ENCODE measurements around the gene KRTAP5-8.
"Not testable (repeated sequence)": the region's sequence is repeated elsewhere in the genome, so short reads cannot be mapped to it uniquely, and the experiment has no call there.

KRTAP5-8 gene

DNA sequence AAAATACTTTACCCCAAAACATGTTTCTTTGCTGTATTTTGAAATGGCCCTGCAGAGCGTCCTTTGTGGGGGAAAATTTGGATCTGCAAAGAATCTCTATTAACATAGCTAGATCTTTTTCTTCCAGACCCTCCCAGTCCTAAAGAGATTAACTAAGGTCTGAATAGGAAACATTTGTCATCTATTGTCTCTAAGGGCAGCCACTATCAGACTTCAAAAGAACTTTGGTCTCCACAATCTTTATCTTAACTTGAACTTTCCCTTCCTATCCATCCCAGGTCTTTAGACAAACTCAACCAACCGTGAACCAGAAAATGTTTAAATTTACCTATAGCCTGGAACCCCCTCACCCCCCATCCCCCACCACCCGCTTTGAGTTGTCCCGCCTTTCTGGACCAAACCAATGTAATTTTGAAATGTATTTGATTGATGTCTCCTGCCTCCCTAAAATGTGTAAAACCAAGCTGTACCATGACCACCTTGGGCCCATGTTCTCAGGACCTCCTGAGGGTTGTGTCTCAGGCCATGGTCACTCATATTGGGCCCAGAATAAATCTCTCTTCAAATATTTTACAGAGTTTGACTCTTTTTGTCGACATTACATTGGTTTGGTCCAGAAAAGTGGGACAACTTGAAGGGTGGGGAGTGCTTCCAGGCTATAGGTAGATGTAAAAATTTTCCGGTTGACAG, 6.8 kb downstream of the KRTAP5-8 start:
- DNase-seq (ENCODE audit: low spot score) = no peak

DNA sequence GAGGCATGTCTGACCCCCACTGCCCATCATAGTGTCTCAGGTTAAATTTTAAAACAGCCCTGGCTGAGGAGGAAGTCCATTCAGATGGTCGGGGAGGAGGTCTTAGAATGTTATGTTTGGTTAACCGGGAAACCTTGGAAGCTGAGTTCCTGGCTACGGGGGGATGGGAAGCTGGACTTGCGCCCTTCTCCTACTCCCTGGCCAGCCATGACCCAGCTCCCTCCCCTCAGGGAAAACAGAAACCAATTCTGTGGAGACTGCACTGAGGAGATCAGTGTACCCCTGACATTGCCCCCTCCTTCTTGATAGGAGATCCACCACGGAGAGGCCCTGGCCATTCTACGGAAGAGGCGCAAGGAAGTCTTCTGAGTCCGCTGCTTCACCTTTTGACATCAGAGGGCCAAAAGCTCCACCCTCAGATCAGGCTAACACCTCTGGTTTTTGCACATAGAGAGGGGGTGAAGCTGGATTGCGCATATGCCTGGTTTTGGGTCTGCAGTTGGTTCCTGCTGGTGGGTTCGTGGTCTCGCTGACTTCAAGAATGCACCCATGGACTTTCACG, 7.7 kb downstream of the KRTAP5-8 start:
- no peak for DNase-seq (ENCODE audit: low spot score)

DNA sequence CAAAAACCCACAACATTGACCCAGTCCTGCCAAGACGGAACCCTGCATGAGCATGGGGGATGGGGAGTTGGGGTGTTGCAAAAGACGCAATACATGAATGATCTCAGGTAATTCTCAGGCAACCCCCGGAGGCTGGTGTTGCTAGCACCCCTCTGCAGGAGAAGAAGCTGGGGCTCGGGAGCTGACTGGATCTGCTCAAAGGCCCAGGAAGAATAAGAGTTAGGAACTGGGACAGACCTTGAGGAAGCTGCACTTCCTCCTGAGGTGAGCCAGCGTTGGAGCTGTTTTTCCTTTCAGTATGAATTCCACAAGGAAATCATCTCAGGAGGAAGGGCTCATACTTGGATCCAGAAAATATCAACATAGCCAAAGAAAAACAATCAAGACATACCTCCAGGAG, 10.3 kb downstream of the KRTAP5-8 start, which contains the start of gene KRTAP5-9:
Gene KRTAP5-9 (plus strand): TSS at position 301 of the 400 bp plus-strand sequence. CDS start 238 bp downstream, outside the sequence.
- no peak for DNase-seq (ENCODE audit: low spot score)

DNA sequence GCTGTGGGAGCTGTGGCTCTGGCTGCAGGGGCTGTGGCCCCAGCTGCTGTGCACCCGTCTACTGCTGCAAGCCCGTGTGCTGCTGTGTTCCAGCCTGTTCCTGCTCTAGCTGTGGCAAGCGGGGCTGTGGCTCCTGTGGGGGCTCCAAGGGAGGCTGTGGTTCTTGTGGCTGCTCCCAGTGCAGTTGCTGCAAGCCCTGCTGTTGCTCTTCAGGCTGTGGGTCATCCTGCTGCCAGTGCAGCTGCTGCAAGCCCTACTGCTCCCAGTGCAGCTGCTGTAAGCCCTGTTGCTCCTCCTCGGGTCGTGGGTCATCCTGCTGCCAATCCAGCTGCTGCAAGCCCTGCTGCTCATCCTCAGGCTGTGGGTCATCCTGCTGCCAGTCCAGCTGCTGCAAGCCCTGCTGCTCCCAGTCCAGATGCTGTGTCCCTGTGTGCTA, 10.9 kb downstream of the KRTAP5-8 start:
- DNase-seq (ENCODE audit: low spot score) = no peak

DNA sequence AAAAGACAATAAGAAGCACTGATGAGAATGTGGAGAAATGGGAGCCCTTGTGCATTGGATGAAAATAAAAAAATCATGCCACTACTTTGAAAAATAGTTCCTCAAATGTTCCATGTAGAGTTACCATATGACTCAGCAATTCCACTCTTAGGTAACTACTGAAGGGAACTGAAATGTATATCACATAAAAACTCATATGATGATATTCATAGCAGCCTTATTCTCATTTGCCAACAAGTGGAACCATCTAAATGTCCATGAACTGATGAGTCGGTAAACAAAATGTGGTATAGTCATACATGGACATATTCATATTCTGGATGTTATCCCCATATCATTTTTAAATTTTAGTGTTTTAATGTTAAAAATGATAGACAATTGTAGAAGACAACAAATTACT, 13.9 kb downstream of the KRTAP5-8 start:
- no peak for DNase-seq (ENCODE audit: low spot score)

DNA sequence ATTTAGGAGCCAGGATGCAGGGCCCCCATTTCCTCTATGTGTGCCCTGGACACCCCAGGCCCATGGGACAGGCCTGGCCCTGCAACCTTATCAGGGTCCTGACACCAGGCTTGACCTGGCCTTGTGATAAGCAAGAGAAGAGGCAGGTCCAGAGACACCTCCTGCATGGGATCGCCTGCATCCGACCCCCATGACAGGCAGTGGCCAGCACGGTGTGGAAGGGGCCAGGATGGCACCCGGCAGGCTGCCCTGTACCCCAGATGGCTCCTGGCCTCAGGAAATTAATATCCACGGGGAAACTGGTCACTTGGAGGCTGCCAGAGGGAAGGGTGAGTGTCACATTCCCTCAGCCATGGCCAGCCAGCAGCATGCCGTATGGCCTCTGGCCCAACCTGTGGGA, 17.2 kb downstream of the KRTAP5-8 start:
- no peak for DNase-seq (ENCODE audit: low spot score)

DNA sequence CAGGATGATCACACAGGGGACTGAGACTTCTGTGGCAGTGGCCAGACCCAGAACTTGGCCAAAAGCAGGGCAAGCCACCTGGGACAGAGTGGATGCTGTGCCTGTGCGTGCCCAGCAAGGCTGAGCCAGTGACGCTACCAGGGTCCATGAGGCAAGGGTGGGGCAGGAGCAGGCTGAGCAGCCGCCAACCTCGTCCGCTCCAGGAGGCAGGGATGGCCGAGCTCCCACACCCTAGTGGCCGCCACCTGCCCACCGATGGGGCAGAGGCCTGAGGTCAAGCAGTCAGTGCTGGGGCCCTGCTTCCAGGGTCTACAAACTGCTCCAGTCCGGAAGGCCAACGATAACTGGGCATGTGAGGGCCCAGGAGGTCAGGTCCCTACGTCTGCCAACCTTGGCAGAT, 17.7 kb downstream of the KRTAP5-8 start:
- DNase-seq (ENCODE audit: low spot score) = no peak

DNA sequence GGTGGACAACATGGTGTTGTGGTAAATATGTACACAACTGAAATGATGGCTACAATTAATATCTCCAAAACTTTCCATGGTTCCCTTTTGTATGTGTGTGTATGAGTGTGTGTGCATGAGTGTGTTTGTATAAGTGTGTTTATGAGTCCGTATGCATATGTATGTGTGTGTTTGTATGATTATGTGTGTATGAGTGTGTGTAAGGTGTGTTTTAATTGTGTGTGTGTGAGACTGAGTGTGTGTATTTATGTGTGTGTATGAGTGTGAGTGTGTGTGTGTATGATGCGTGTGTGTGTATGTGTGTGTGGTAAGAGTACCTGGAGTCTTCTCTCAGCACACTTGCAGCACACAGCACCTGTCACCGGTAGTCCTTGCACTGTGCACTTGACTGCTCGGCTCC, 18.2 kb downstream of the KRTAP5-8 start:
- no peak for DNase-seq (ENCODE audit: low spot score)

DNA sequence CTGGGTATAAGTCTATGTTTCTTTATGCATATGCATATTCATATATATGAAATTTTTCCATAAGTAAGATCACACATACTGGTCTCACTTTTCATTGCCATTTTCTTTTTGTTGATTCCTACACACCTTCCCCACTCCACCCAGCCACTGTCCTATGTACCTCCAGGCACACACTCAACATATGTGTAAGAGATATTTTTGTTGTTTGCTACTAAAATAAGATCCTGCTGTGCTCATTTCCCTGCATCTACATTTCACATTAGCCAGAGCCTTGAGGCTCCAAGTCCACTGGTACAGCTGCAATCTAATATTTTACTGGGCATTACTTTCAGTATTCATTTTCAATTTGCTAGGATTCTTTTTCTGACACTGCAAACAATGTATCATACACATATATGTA, 19.4 kb downstream of the KRTAP5-8 start:
- no peak for DNase-seq (ENCODE audit: low spot score)

DNA sequence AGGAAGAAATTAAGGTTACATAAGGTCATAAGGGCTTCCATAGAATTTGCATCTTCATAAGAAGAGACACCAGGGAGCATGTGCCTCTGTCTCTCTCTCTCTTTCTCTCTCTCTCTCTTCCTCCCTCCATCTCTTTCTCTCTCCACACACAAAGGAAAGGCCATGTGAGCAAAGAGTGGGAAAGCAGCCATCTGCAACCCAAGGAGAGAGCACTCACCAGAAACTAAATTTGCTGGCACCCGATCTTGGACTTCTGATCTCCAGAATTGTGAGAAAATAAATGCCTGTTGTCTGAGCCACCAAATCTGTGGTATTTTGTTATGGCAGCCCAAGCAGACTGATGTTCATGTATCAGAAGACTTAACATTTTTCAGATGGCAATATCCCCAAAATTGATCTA, 21.2 kb downstream of the KRTAP5-8 start:
- DNase-seq (ENCODE audit: low spot score) = no peak

DNA sequence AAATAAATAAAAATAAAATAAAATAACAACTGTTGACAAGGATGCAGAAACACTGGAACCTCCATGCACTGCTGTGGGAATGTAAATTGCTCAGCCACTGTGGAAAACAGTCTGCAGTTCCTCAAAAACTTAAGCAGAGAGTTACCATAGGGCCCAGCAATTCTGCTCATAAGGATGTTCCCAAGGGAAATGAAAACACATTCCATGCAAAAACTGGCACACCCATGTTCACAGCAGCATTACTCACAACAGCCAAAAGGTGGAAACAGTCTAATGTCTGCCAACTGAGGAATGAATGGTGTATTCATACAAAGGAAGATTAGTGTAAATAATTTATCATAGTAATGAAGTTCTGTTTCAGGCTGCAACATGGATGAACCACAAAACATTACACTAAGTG, 24.3 kb downstream of the KRTAP5-8 start:
- no peak for DNase-seq (ENCODE audit: low spot score)

DNA sequence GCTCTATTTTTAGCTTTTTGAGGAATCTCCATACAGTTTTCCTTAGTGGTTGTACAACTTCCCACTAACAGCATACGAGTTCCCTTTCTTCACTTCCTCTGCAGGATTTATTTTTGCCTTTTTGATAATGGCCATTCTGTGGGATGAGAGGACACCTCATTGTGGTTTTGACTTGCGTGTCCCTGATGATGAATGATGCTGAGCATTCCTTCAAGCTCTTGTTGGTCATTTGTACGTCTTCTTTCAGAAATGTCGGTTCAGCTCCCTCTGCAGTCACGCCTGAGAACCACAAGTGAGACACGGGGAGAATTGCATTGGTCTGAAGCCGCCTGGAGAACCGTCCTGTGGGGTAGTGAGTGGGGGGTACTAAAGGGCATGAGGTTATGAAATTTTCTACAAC, 25.6 kb downstream of the KRTAP5-8 start:
- peak; percentile 78 for DNase-seq (ENCODE audit: low spot score)

DNA sequence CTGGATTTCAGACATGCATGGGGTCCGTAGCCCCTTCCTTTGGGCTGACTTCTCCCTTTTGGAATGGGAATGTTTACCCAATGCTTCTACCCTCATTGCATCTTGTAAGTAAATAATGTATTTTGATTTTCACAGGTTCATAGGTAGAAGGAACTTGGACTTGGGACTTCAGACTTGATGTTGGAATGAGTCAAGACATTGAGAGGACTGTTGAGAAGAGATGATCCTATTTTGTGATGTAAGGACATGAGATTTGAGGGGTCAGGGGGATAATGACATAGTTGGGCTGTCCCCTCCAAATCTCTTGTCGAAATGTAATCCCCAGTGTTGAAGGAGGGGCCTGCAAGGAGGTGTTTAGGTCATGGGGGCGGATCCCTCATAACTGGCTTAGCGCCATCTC, 26.6 kb downstream of the KRTAP5-8 start:
- no peak for DNase-seq (ENCODE audit: low spot score)

DNA sequence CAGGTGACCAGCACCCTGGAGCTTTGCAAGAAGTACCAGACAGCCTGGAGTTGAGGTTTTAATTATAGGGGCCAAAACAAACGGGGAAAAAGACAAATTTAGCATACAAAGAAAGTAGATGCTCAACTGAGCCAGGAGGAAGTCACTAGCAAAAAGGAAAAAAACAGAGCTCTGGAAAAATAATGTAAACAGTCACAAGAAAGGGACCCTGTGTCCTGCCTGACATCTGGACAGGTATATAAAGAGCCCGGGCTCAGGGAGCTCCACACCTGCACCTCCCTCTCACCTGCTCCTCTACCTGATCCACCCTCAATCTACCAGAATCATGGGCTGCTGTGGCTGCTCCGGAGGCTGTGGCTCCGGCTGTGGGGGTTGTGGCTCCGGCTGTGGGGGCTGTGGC, 27.4 kb downstream of the KRTAP5-8 start, which contains the start of gene KRTAP5-10:
Gene KRTAP5-10 (plus strand): TSS at position 301 of the 400 bp plus-strand sequence. CDS start 25 bp downstream, at position 326.
- no peak for DNase-seq (ENCODE audit: low spot score)

DNA sequence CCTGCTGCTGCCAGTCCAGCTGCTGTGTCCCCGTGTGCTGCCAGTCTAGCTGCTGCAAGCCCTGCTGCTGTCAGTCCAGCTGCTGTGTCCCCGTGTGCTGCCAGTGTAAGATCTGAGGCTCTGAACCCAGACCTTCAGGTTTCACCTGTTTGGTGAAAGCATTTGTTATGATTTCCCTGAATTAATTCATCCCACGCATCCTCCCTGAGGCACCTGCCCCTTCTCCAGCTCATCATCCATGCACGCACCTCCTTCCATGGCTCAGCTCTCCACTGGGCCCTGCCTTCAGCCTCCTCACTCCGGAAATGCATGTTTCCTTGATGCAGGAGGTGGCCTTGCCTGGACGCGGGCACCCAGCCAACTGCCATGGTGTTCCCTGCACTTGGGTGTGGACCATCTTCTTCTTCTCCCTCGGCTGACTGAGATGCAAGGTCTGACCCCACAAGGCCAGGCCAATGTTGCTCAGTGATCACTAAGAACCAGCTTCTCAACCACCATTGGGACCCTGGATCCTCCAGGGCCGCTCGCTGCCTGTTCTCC, 28.3 kb downstream of the KRTAP5-8 start:
- no peak for DNase-seq (ENCODE audit: low spot score)

DNA sequence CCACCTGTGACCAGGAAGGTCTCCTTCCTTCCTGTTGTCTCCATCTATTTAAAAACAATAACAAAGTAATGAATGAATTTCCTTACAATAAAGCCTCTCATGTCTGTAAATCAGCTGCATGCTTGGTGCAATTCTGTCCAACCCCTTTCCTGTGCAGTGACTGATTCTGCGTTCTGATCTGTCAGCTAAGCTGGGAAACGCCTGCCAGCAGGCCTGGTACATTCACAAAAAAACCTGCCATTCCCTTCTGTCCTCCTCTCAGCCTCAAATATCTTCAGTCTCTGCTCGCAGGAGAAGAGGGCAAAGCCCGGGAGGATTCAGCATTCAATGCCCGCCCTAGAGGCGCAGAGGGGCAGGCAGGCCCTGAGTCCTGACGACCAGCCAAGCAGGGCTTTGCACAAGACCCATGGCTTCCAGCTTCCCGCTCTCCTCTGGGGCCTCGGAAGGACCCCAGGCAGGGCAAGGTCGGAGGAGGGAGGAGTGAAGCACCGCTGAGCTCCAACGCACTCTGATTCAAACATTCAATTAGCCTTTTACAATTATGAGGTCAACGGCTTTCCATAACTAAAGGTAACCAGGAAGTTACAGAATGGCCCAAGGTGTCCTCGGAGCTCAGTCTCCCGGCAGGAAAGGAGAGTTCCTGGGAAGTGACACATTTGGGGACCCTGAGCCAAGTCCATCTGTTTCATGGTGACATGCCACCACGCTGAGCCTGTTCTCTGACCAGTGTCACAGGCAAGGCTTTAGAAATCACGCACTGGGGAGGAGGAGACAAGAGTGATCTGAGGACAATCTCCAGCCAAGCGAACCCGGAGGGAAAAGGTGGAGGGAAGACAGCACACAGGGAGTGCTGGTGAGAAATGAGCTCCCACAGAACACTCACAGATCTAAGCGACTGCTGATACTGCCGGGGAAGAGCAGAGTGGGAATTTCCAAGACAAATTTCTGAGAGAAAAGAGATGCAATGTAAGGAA, 29.1 kb downstream of the KRTAP5-8 start:
- DNase-seq (ENCODE audit: low spot score) = not testable (repeated sequence)

DNA sequence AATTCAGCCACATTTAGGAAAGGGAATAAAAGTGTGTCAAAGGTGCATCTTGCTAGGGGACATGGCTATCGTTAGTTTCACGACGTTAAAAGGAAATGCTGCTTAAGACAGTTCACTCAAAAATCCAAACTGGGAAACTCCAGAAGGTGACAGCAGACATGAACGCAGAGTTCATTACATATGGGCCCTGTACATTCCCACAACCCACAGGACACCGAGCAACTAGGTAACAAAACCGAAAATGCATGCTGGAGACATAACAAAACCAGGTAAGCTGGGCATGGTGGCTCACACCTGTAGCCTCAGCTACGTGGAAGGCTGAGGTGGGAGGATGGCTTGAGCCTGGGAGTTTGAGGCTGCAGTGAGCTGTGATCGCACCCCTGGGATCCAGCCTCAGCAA, 29.8 kb downstream of the KRTAP5-8 start:
- DNase-seq (ENCODE audit: low spot score) = not testable (repeated sequence)

DNA sequence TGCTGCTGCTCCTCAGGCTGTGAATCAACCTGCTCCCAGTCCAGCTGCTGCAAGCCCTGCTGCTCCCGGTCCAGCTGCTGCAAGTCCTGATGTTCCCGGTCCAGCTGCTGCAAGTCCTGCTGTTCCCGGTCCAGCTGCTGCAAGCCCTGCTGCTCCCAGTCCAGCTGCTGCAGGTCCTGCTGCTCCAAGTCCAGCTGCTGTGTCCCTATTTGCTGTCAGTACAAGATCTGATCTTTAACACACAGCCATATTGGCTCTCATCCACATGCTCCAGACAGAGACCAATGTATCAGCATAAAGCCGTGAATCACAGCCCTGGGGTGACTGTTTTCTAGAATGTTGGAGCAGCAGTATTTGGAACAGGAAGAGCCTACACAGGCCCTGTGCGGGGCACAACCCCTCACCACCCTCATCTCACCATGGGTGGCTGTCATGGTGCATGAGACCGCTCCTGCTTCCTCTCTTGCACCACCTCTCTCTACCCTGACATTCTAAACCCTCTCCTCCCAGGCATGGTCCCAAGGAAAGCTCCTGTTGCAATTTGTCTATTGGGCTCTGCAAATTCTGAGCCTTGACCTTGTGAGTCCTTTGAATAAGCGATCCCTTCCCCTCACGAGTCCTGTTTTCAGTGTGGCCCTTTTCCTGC, 31.0 kb downstream of the KRTAP5-8 start:
- DNase-seq (ENCODE audit: low spot score) = no peak

DNA sequence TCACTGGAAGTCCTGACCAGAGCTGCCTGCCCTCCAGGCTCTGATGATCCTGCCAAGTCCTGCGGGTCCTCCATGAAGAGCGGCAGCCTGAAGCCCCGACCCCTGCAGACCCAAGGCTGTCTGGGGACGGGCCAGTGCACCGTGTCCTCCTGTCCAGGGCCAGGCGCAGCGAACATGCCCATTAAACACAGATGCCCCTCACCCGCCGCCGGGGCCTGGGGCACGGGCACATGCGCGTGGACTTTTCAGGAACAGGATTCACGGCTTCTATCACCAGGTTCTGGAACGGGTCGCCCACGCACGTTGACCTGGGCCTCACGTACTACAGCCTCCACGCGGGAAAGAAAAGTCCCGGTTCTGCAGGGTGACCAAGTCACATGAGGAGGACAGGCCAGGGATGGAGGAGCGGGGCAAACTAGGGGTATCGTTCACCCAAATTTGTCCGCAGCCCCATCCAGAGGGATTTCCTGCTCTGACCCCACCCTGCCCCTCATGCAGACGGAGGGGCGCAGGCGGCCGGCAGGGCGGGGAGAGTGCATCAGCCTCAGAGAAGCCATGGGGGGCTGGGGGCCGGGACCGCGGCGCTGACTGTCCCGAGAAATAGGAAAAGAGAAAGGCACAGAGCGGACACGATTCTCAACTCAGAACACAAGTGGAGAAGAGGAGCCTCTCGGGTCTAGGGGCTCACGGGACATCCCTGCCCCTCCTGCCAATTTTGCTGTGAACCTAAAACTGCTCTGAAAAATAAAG, 33.5 kb downstream of the KRTAP5-8 start:
- DNase-seq (ENCODE audit: low spot score) = not testable (repeated sequence)

DNA sequence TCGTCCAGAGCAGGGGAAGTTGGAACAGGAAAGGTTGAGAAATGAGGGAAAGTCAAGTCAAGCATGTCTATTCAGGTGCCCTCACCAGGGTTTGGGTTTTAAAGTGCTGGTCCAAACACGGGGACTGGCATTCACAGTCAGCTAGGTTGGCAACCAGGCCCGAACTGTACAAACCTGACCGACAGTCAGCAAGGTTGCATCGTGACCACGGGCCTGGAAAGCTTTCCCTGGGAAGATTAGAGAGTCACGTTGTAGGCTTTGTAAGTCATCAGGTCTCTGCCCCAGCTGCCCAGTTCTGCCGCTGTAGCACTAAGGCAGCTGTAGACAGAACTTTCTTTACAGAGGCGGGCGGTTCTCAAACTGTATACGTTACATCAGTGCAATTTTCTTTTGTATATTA, 35.0 kb downstream of the KRTAP5-8 start:
- DNase-seq (ENCODE audit: low spot score) = no peak

DNA sequence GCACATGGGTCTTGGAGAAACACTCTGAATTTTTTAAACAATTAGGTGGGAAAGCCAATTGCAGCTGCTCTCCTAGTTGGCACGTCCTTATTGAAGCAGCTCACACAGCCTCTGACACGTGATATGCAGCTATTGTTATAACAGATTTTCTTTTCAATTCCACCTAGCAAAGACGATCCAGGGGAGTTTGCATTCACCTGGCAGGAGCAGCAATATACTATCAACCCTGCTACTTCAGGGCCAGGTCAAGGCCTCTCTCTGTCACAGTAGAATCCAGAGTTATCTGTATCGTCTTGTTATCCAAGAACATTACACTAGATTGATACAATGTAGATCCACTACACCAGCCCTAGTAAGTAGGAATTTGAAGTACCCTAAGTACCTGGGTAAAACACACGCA, 36.6 kb downstream of the KRTAP5-8 start:
- no peak for DNase-seq (ENCODE audit: low spot score)

Measured in kidney tubule cell (primary cell).